ENCODE measurements around the gene CEND1. TPM values are rescaled to one million over a fixed set of nuclear protein-coding genes. Genes with fewer than 3 reads are reported as not detected.

The CEND1 gene
- total RNA-seq, 1 experiment from 2014 or later, result 0.81 TPM

GRCh38 chr11:797296-798092 lies 7.6 kb upstream of the CEND1 start:
- Mint-ChIP-seq H3K4me3 (peak overlapping the region; percentile 75 to 87), H3K4me1 (peaks cover 8 to 18% of the 10 kb centered on the region in 2 experiments), H3K36me3 (ENCODE audit: insufficient read depth in 1 of 3, low read depth in 3 of 3) (peaks cover 0 to 15% (median 11%) of the 10 kb centered on the region in 3 experiments; a peak in 4 of 7 replicates), H3K27me3 (ENCODE audit: low read depth) (no peaks in the 10 kb centered on the region), H3K9me3 (no peaks in the 10 kb centered on the region), H3K27ac (peak overlapping the region in 1 of 3 experiments; percentile 89; a peak in 2 of 7 replicates)
- H3K4ac ChIP-seq (ENCODE audit: low read depth, low read length), result no peak overlapping the region
- H4K8ac ChIP-seq (replicated peaks; ENCODE audit: insufficient read length, low read depth, low read length), result no peak overlapping the region
- H2AFZ ChIP-seq (ENCODE audit: low read length), result no peak overlapping the region
- H3K14ac ChIP-seq (ENCODE audit: insufficient read depth, low read length), result peak overlapping the region; percentile 37; the same call in 1 of the 2 replicates
- H3K9ac ChIP-seq (ENCODE audit: extremely low read depth, insufficient read length, low read length), result peak overlapping the region; percentile 36
- H3K56ac ChIP-seq (ENCODE audit: insufficient read length, low read depth, low read length), result no peak overlapping the region
- H4K91ac ChIP-seq (ENCODE audit: insufficient read length, low read depth, low read length), result no peak overlapping the region
- no peak overlapping the region for H3T11ph ChIP-seq (ENCODE audit: low read length)
- H2AK5ac ChIP-seq (ENCODE audit: insufficient read length, low read length), result no peak overlapping the region
- no peak for TF ChIP-seq CTCF (conservative IDR thresholded peaks at IDR 0.05)
- no peaks in the 10 kb centered on the region; the same call in 1 of the 2 replicates for H3K4me1 ChIP-seq (ENCODE audit: insufficient read depth, low read length)
- no peak overlapping the region for H3K23ac ChIP-seq (ENCODE audit: insufficient read length, low read depth, low read length)
- peak overlapping the region; percentile 28 for H3K18ac ChIP-seq (ENCODE audit: insufficient read length, low read depth, low read length)
- peaks cover 9% of the 10 kb centered on the region for H3K23me2 ChIP-seq (ENCODE audit: insufficient read length, low read depth, low read length, poor library complexity, severe bottlenecking)
- no peaks in the 10 kb centered on the region for H3K79me1 ChIP-seq (ENCODE audit: insufficient read depth, low read depth, low read length, poor library complexity, severe bottlenecking)
- H3K79me2 ChIP-seq (ENCODE audit: insufficient read depth, low read length), result no peaks in the 10 kb centered on the region
- no CpG with 5 or more reads among the region's 57 CpGs for WGBS (ENCODE audit: extremely low coverage, insufficient read length, low lambda C conversion rate)
- H2BK5ac ChIP-seq (ENCODE audit: insufficient read length, low read length), result no peak overlapping the region
- H2BK20ac ChIP-seq (ENCODE audit: low read depth, low read length, poor library complexity, severe bottlenecking), result no peak overlapping the region
- no peaks in the 10 kb centered on the region for H3K9me3 ChIP-seq (ENCODE audit: control insufficient read depth, low read depth, low read length)
- DNase-seq, result peak; percentile 81
- H2BK120ac ChIP-seq (ENCODE audit: low read depth, low read length, poor library complexity, severe bottlenecking), result no peak overlapping the region
- H4K20me1 ChIP-seq (ENCODE audit: control insufficient read depth, insufficient read depth, insufficient read length), result peaks cover 2% of the 10 kb centered on the region
- no peak overlapping the region for H3K27ac ChIP-seq (ENCODE audit: insufficient read length, low read depth, low read length)
- H2BK15ac ChIP-seq (ENCODE audit: low read depth, low read length), result no peak overlapping the region
- H2BK12ac ChIP-seq (ENCODE audit: insufficient read length, low read depth, low read length), result no peak overlapping the region
- no peak overlapping the region for H4K5ac ChIP-seq (ENCODE audit: insufficient read length, low read depth, low read length)
- peak overlapping the region; percentile 72 for H3K4me2 ChIP-seq (ENCODE audit: insufficient read depth, insufficient read length, low read length)
- no peaks in the 10 kb centered on the region for H3K27me3 ChIP-seq (ENCODE audit: insufficient read depth, low read length)

Data from H9 (cell line).